Activated CD8-positive, alpha-beta memory T cell treated with anti-CD3 and anti-CD28 coated beads for 36 hours (primary cell): ENCODE data around the gene STUB1. TPM values are rescaled to one million over a fixed set of nuclear protein-coding genes. Genes with fewer than 3 reads are reported as not detected.

ENCODE experiments used
- CTCF ChIA-PET: fragments of 350-600 bp; sonication (Branson Sonifier 250); formaldehyde crosslinking; loops from one replicate; lab custom pipeline; 2021; ENCODE audit warnings: antibody characterized with exemption; lab: Charles Lee
- POLR2A ChIA-PET: fragments of 350-600 bp; sonication (Branson Sonifier 250); formaldehyde crosslinking; loops from one replicate; lab custom pipeline; 2021; ENCODE audit warnings: antibody characterized with exemption; lab: Charles Lee
- total RNA-seq, 2 experiments: library from RNA; stranded (reverse); gene quantifications; one replicate each; pipeline ENCODE4 v1.2.3, GENCODE V29; 2021

STUB1 gene
- total RNA-seq, 2 experiments from 2014 or later = 100 to 106 TPM

- ChIA-PET CTCF (interaction anchor here (0.6 to 1.8 kb wide), 3 partner anchors 10 to 20 kb away, joined by 3 to 10 read pairs (median 4); partner anchors contain the start of gene ANTKMT), POLR2A (interaction anchor here (0.5 to 2.9 kb wide), 2 partner anchors 10 to 11 kb away, joined by 3 to 15 read pairs; partner anchors contain the start of gene ANTKMT)
These were observed 50.7 kb downstream of the STUB1 start for GRCh38 chr16:730666-731509.

GRCh38 chr16:732332-732731 lies 52.1 kb downstream of the STUB1 start:
- ChIA-PET CTCF (interaction anchor here (1.3 to 1.4 kb wide), 3 partner anchors 12 to 38 kb away, joined by 3 to 7 read pairs (median 3); no protein-coding TSS in a partner anchor), POLR2A (interaction anchor here (0.8 kb wide), 1 partner anchor 12 kb away, joined by 3 read pairs; the partner anchor contains the start of gene ANTKMT)

Other genes with a start within 250 kb of the STUB1 start
- 100 to 1,000 TPM; 107 to 108 TPM for gene CAPN15, start 152.7 kb upstream of the STUB1 start, total RNA-seq
- gene PRR35, start 120.0 kb upstream of the STUB1 start, total RNA-seq = not detected
- under 1 TPM; 0.25 to 0.27 TPM for gene NHLRC4, start 113.4 kb upstream of the STUB1 start, total RNA-seq
- 10 to 100 TPM; 46.7 to 50.8 TPM for gene PIGQ, start 110.4 kb upstream of the STUB1 start, total RNA-seq
- gene RAB40C, start 90.3 kb upstream of the STUB1 start, total RNA-seq = 10 to 100 TPM in 1 of 2 experiments, 1 to 10 TPM in 1; 8.9 to 11.1 TPM
- gene WFIKKN1, start 49.4 kb upstream of the STUB1 start, total RNA-seq = under 1 TPM; 0.15 to 0.19 TPM
- gene METTL26, start 44.1 kb upstream of the STUB1 start, total RNA-seq = 100 to 1,000 TPM; 136 to 137 TPM
- gene MCRIP2, start 38.6 kb upstream of the STUB1 start, total RNA-seq = 10 to 100 TPM; 63.5 to 73.0 TPM
- 10 to 100 TPM; 87.3 to 89.6 TPM for gene WDR90, start 31.0 kb upstream of the STUB1 start, total RNA-seq
- gene RHOT2, start 12.3 kb upstream of the STUB1 start, total RNA-seq = 100 to 1,000 TPM; 136 to 147 TPM
- gene RHBDL1, start 4.7 kb upstream of the STUB1 start, total RNA-seq = under 1 TPM; 0.48 to 0.63 TPM
- gene JMJD8, start 3.9 kb downstream of the STUB1 start, total RNA-seq = 10 to 100 TPM; 48.7 to 49.3 TPM
- gene WDR24, start 10.0 kb downstream of the STUB1 start, total RNA-seq = 10 to 100 TPM; 22.0 to 23.6 TPM
- gene FBXL16, start 25.4 kb downstream of the STUB1 start, total RNA-seq = 1 to 10 TPM; 4.1 to 5.7 TPM
- 10 to 100 TPM; 35.3 to 37.7 TPM for gene METRN, start 34.7 kb downstream of the STUB1 start, total RNA-seq
- 10 to 100 TPM; 69.1 to 69.9 TPM for gene ANTKMT, start 40.7 kb downstream of the STUB1 start, total RNA-seq
- 1 to 10 TPM; 8.6 TPM for gene CCDC78, start 46.0 kb downstream of the STUB1 start, total RNA-seq
- gene HAGHL, start 46.7 kb downstream of the STUB1 start, total RNA-seq = 10 to 100 TPM; 29.0 to 31.5 TPM
- gene CIAO3, start 60.6 kb downstream of the STUB1 start, total RNA-seq = 10 to 100 TPM; 33.4 to 34.5 TPM
- not detected for gene MSLN, start 80.3 kb downstream of the STUB1 start, total RNA-seq
- 10 to 100 TPM; 40.6 to 44.4 TPM for gene RPUSD1, start 108.0 kb downstream of the STUB1 start, total RNA-seq
- gene CHTF18, start 108.2 kb downstream of the STUB1 start, total RNA-seq = 100 to 1,000 TPM; 122 to 128 TPM
- gene GNG13, start 120.3 kb downstream of the STUB1 start, total RNA-seq = not detected